Measurements from ENCODE around the gene TGFBR2.

GRCh38 chr3:30619318-30619717, 12.9 kb downstream of the TGFBR2 start:
- no peak for TF ChIP-seq CTCF (IDR thresholded peaks at IDR 0.05)
- no peak for TF ChIP-seq POLR2AphosphoS5 (IDR thresholded peaks at IDR 0.05; ENCODE audit: low read depth, low read length)
- no peak for TF ChIP-seq REST (IDR thresholded peaks at IDR 0.05; ENCODE audit: low read depth, low read length)
- TF ChIP-seq TAF1 (IDR thresholded peaks at IDR 0.05; ENCODE audit: borderline replicate concordance, low read depth, low read length) = no peak
- TF ChIP-seq GABPA (IDR thresholded peaks at IDR 0.05; ENCODE audit: low read depth) = no peak
- no peak for TF ChIP-seq MEF2A (IDR thresholded peaks at IDR 0.05; ENCODE audit: borderline replicate concordance, low read depth)
- TF ChIP-seq NRF1 (IDR thresholded peaks at IDR 0.05; ENCODE audit: low read depth, low read length) = no peak
- TF ChIP-seq EZH2phosphoT487 (IDR thresholded peaks at IDR 0.05; ENCODE audit: borderline replicate concordance, low read depth) = no peak
- no peak for TF ChIP-seq FOXM1 (IDR thresholded peaks at IDR 0.05; ENCODE audit: low read depth)
- no peak for TF ChIP-seq SMC3 (IDR thresholded peaks at IDR 0.05; ENCODE audit: low read depth, low read length)
- no peak for TF ChIP-seq MXI1 (IDR thresholded peaks at IDR 0.05; ENCODE audit: low read depth, low read length)
- no peak for TF ChIP-seq MAX (IDR thresholded peaks at IDR 0.05; ENCODE audit: low read depth)
